Astrocyte (in vitro differentiated cells and primary cell): ENCODE results near the gene SHC1. TPM values are rescaled to one million over a fixed set of nuclear protein-coding genes. Genes with fewer than 3 reads are reported as not detected.
A peak's percentile ranks its signal among the peaks of the same experiment; 100 is the strongest.

Experiments
- DNase-seq: peaks from one replicate; pipeline ENCODE4 v3.0.0-alpha.2; 2010; ENCODE audit warnings: low read depth
- FAIRE-seq: peaks from 2 replicates; lab custom pipeline; 2011; peaks lifted over from hg19 to GRCh38; lab: Jason Lieb, UNC
- H2AFZ ChIP-seq: 2 replicates; pipeline ENCODE4 v1.6.0; 2012; ENCODE audit warnings: low read depth, low read length, inconsistent platforms
- H3K27ac ChIP-seq: 2 replicates; pipeline ENCODE4 v1.5.1; 2011; ENCODE audit warnings: low read depth, low read length, inconsistent platforms
- H3K27me3 ChIP-seq: 2 replicates; pipeline ENCODE4 v1.6.0; 2011; ENCODE audit warnings: low read length, inconsistent platforms; ENCODE audit not compliant: insufficient read depth
- H3K36me3 ChIP-seq: 2 replicates; pipeline ENCODE4 v1.5.1; 2011; ENCODE audit warnings: low read length, inconsistent platforms; ENCODE audit not compliant: insufficient read depth
- H3K4me1 ChIP-seq: 2 replicates; pipeline ENCODE4 v1.5.1; 2011; ENCODE audit warnings: low read length, inconsistent platforms; ENCODE audit not compliant: insufficient read depth
- H3K4me2 ChIP-seq: 2 replicates; pipeline ENCODE4 v1.6.0; 2012; ENCODE audit warnings: low read length, inconsistent platforms
- H3K4me3 ChIP-seq: 2 replicates; pipeline ENCODE4 v1.5.1; 2011; ENCODE audit warnings: low read depth, mild to moderate bottlenecking, low read length, inconsistent platforms; ENCODE audit not compliant: insufficient read depth
- H3K79me2 ChIP-seq: 2 replicates; pipeline ENCODE4 v1.6.0; 2012; ENCODE audit warnings: mild to moderate bottlenecking, low read length, inconsistent platforms; ENCODE audit not compliant: insufficient read depth
- H3K9ac ChIP-seq: 2 replicates; pipeline ENCODE4 v1.6.0; 2012; ENCODE audit warnings: mild to moderate bottlenecking, low read length, inconsistent platforms
- H3K9me3 ChIP-seq: 2 replicates; pipeline ENCODE4 v1.5.1; 2012; ENCODE audit warnings: low read depth, mild to moderate bottlenecking, low read length, inconsistent platforms; ENCODE audit not compliant: insufficient read depth
- H4K20me1 ChIP-seq: 2 replicates; pipeline ENCODE4 v1.6.0; 2012; ENCODE audit warnings: low read length, inconsistent platforms; ENCODE audit not compliant: insufficient read depth
- H3K27ac Mint-ChIP-seq: one replicate; pipeline ENCODE4 v1.8.0; 2021; ENCODE audit warnings: mild to moderate bottlenecking, mixed read lengths; ENCODE audit not compliant: unreplicated experiment
- H3K27me3 Mint-ChIP-seq: one replicate; pipeline ENCODE4 v1.8.0; 2021; ENCODE audit warnings: low read depth, mixed read lengths; ENCODE audit not compliant: unreplicated experiment
- H3K36me3 Mint-ChIP-seq: one replicate; pipeline ENCODE4 v1.8.0; 2021; ENCODE audit warnings: low read depth, mixed read lengths; ENCODE audit not compliant: unreplicated experiment
- H3K4me1 Mint-ChIP-seq: one replicate; pipeline ENCODE4 v1.8.0; 2021; ENCODE audit warnings: low read depth, mixed read lengths; ENCODE audit not compliant: unreplicated experiment
- H3K4me3 Mint-ChIP-seq: one replicate; pipeline ENCODE4 v1.8.0; 2021; ENCODE audit warnings: mild to moderate bottlenecking, moderate library complexity, mixed read lengths; ENCODE audit not compliant: unreplicated experiment
- H3K9me3 Mint-ChIP-seq: one replicate; pipeline ENCODE4 v1.8.0; 2021; ENCODE audit warnings: mild to moderate bottlenecking, mixed read lengths; ENCODE audit not compliant: unreplicated experiment
- CTCF ChIP-seq: IDR thresholded peaks from 2 replicates; pipeline ENCODE4 v1.5.1; 2011; ENCODE audit warnings: low read depth, mild to moderate bottlenecking, inconsistent platforms, low read length, moderate library complexity; ENCODE audit not compliant: insufficient read depth
- EZH2 ChIP-seq: IDR thresholded peaks from 2 replicates; pipeline ENCODE4 v1.6.1; 2012; ENCODE audit warnings: mild to moderate bottlenecking, low read length, inconsistent platforms; ENCODE audit not compliant: insufficient read depth
- total RNA-seq: library from RNA; stranded (reverse); gene quantifications from 2 replicates; pipeline ENCODE4 v1.2.1, GENCODE V29; 2021

SHC1 gene
- total RNA-seq, 1 donor from 2014 or later: 397 TPM

DNA sequence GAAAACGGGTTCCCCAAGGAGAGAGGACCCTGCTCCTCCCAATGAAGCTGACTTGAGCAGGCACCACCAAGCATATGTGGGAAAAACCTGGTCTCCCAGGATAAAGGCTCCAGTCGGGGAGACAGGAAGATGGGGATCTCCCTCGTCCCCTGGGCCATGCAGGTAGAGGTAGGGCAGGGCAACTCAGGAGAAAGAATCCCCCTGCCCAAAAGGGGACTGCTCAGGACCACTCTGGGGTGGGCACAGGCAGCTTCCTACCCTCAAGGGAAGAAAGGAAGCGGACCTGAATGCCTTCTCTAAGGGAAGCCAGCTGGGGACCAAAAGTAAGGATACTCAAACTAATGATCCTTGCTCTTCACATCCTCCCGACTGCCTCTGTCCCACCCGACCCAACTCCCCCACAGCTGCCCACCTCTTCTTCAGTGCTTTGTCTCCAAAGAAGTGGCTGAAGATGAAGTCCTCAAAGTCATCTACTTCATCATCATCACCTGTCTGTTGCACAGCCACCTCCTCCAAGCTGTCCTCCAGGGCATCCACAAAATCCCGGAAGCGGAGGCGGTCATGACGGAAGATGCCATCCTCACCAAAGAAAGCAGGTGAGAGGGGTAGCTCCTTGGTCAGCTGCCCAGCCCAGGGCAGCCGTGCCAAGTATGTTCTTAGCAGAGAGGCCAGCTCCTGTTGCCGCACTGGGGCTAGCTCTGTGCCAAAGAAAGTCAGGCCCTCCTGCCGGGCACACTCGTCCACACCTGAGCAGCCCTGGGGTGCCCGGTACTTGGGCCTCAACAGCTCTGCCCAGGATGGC, 25.2 kb downstream of the SHC1 start:
- Histone ChIP-seq H3K4me3 (no peak overlapping the region), H3K27ac (no peak overlapping the region), H3K4me1 (no peaks in the 10 kb centered on the region), H3K79me2 (no peaks in the 10 kb centered on the region), H3K9ac (no peak overlapping the region), H3K27me3 (no peaks in the 10 kb centered on the region), H3K36me3 (no peaks in the 10 kb centered on the region), H3K4me2 (no peak overlapping the region), H3K9me3 (no peaks in the 10 kb centered on the region), H4K20me1 (peaks cover 11% of the 10 kb centered on the region), H2AFZ (no peak overlapping the region)
- H3K4me1 Mint-ChIP-seq: peaks cover 23% of the 10 kb centered on the region
- no peaks in the 10 kb centered on the region for H3K9me3 Mint-ChIP-seq
- peaks cover 11% of the 10 kb centered on the region for H3K36me3 Mint-ChIP-seq
- FAIRE-seq: no peak
- H3K27ac Mint-ChIP-seq: no peak overlapping the region
- DNase-seq: no peak
- no peak overlapping the region for H3K4me3 Mint-ChIP-seq
- H3K27me3 Mint-ChIP-seq: no peaks in the 10 kb centered on the region
- TF ChIP-seq EZH2: no peak

DNA sequence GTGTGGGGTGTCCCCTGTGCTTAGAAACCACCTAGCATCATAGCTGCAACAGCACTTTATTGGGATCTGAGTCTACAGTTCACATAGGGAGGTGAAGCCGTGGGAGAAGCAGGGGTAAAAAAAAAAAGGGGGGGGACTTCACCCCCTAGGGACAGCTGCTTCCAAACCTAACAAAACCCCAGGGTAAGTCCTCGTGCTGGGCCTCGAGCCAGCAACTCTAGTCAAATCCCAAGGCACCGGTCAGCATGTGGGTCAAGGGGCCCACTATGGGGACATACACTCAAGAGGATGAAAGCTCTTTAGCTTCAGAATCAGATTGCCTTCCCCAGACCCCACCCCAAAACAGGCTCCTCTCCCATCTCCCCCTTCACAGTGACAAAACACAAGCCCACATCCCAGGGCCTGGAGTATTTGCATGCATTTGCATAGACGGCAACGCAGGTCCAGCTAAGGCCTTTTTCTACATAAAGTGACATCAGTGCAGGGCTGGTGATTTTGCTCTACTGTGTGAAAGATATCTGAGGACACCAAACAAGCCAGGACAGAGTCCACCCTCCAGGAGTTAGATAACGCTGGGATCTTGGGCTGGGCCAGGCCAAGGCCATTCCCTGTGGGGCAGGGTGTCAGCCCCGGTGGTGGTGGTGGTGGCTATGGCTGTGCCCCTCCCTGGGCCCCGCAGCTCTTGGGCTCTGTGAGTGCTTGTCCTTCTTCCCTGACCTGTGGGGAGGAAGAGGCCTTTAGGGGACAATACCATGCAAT, 26.0 kb downstream of the SHC1 start:
- TF ChIP-seq CTCF (no peak), EZH2 (no peak)
- Histone ChIP-seq H2AFZ (no peak overlapping the region), H3K27me3 (no peaks in the 10 kb centered on the region), H3K27ac (no peak overlapping the region), H3K4me1 (no peaks in the 10 kb centered on the region), H3K9ac (peak overlapping the region; percentile 18), H3K79me2 (no peaks in the 10 kb centered on the region), H4K20me1 (peaks cover 9% of the 10 kb centered on the region), H3K4me2 (no peak overlapping the region), H3K36me3 (no peaks in the 10 kb centered on the region), H3K9me3 (no peaks in the 10 kb centered on the region), H3K4me3 (no peak overlapping the region)
- H3K36me3 Mint-ChIP-seq: peaks cover 11% of the 10 kb centered on the region
- H3K4me3 Mint-ChIP-seq: no peak overlapping the region
- peaks cover 23% of the 10 kb centered on the region for H3K4me1 Mint-ChIP-seq
- peak overlapping the region; percentile 15 for H3K27ac Mint-ChIP-seq
- no peaks in the 10 kb centered on the region for H3K9me3 Mint-ChIP-seq
- no peaks in the 10 kb centered on the region for H3K27me3 Mint-ChIP-seq
- DNase-seq (no peak), FAIRE-seq (no peak)

- Mint-ChIP-seq H3K27me3 (no peaks in the 10 kb centered on the region), H3K4me3 (no peak overlapping the region)
- DNase-seq: no peak
Observed at GRCh38 chr1:154943649-154944400, 26.7 kb downstream of the SHC1 start.

More at GRCh38 chr1:154943649-154944400, 26.7 kb downstream of the SHC1 start:
- Mint-ChIP-seq H3K36me3 (peaks cover 10% of the 10 kb centered on the region), H3K9me3 (no peaks in the 10 kb centered on the region), H3K27ac (peak overlapping the region; percentile 47), H3K4me1 (peaks cover 23% of the 10 kb centered on the region)
- Histone ChIP-seq H3K27me3 (no peaks in the 10 kb centered on the region), H3K9me3 (no peaks in the 10 kb centered on the region), H3K27ac (no peak overlapping the region), H2AFZ (no peak overlapping the region), H3K4me1 (no peaks in the 10 kb centered on the region), H3K4me2 (no peak overlapping the region), H3K4me3 (no peak overlapping the region), H3K36me3 (no peaks in the 10 kb centered on the region), H3K9ac (peak overlapping the region; percentile 18), H4K20me1 (peaks cover 8% of the 10 kb centered on the region), H3K79me2 (no peaks in the 10 kb centered on the region)
- TF ChIP-seq CTCF: peak; percentile 65
- TF ChIP-seq EZH2: no peak
- no peak for FAIRE-seq
